ENCODE measurements around the gene DCC.

GRCh38 chr18:53478155-53478554 lies 1138.2 kb downstream of the DCC start:
- no peak for TF ChIP-seq POLR2A (IDR thresholded peaks at IDR 0.05)
- no peak for TF ChIP-seq CTCF (IDR thresholded peaks at IDR 0.05)
